Caco-2 (cell line): ENCODE data around the gene KRTAP9-9. TPM values are rescaled to one million over a fixed set of nuclear protein-coding genes. Genes with fewer than 3 reads are reported as not detected.
"Not testable (repeated sequence)": the region's sequence is repeated elsewhere in the genome, so short reads cannot be mapped to it uniquely, and the experiment has no call there.

Experiments
- BruUV-seq: library from RNA; stranded (reverse); fragments of 400-500 nt; replicated peaks from 2 replicates; lab custom pipeline; 2021; lab: Mats Ljungman, UMichigan
- CTCF ChIA-PET: fragments of 300-600 bp; sonication (Branson Sonifier 250); formaldehyde crosslinking; loops from one replicate; lab custom pipeline; 2022; ENCODE audit warnings: antibody characterized with exemption; lab: Charles Lee
- POLR2A ChIA-PET: fragments of 300-600 bp; sonication (Branson Sonifier 250); formaldehyde crosslinking; loops from one replicate; lab custom pipeline; 2022; ENCODE audit warnings: antibody characterized with exemption; lab: Charles Lee
- DNase-seq, 2 experiments: peaks; one replicate each; pipeline versions ENCODE4 v3.0.0 to v3.0.0-alpha.2; 2020 to 2022
- H3K27me3 ChIP-seq: replicated peaks from 2 replicates; pipeline ENCODE4 v1.6.0; 2011; ENCODE audit warnings: low read length; ENCODE audit not compliant: control insufficient read depth, insufficient read depth
- H3K36me3 ChIP-seq: 2 replicates; pipeline ENCODE4 v1.5.1; 2011; ENCODE audit warnings: low read length; ENCODE audit not compliant: control insufficient read depth, insufficient read depth
- H3K4me1 ChIP-seq: fragments of 250-450 bp; sonication (Bioruptor Pico); 2 replicates; pipeline ENCODE4 v1.5.1; 2020; ENCODE audit warnings: mild to moderate bottlenecking
- H3K4me3 ChIP-seq: 2 replicates; pipeline ENCODE4 v1.5.1; 2011; ENCODE audit warnings: low read depth, mild to moderate bottlenecking, control low read depth, low read length
- H3K9me3 ChIP-seq: fragments of 250-450 bp; sonication (Bioruptor Pico); 2 replicates; pipeline ENCODE4 v1.5.1; 2020; ENCODE audit warnings: mild to moderate bottlenecking, moderate library complexity
- H3K27ac Mint-ChIP-seq: one replicate; pipeline ENCODE4 v1.8.0; 2022; ENCODE audit warnings: mixed read lengths; ENCODE audit not compliant: unreplicated experiment
- H3K27me3 Mint-ChIP-seq: one replicate; pipeline ENCODE4 v1.8.0; 2022; ENCODE audit warnings: mixed read lengths; ENCODE audit not compliant: insufficient read depth, unreplicated experiment
- H3K36me3 Mint-ChIP-seq: one replicate; pipeline ENCODE4 v1.8.0; 2022; ENCODE audit warnings: mild to moderate bottlenecking, mixed read lengths; ENCODE audit not compliant: insufficient read depth, unreplicated experiment
- H3K4me1 Mint-ChIP-seq: one replicate; pipeline ENCODE4 v1.8.0; 2022; ENCODE audit warnings: low read depth, mixed read lengths; ENCODE audit not compliant: unreplicated experiment
- H3K4me3 Mint-ChIP-seq: one replicate; pipeline ENCODE4 v1.8.0; 2022; ENCODE audit warnings: mild to moderate bottlenecking, moderate library complexity, mixed read lengths; ENCODE audit not compliant: unreplicated experiment
- H3K9me3 Mint-ChIP-seq: one replicate; pipeline ENCODE4 v1.8.0; 2022; ENCODE audit warnings: mixed read lengths; ENCODE audit not compliant: unreplicated experiment
- intact Hi-C: fragments of 100-400 bp; cut with micrococcal nuclease; formaldehyde crosslinking; loops from one replicate; pipeline ENCODE4 v1.10.0; 2022; ENCODE audit not compliant: unreplicated experiment
- total RNA-seq: library from RNA; stranded (reverse); gene quantifications from 2 replicates; pipeline ENCODE4 v1.2.3, GENCODE V29; 2022
- TF ChIP-seq, protein P1 (sequence below), 2 experiments: fragments of 200-600 bp in 1 of 2; IDR thresholded peaks; 1 replicate in 1 of 2; 2 replicates in 1 of 2; pipeline versions ENCODE4 v1.5.1 to v1.8.0; 2011 to 2022; ENCODE audit warnings: antibody characterized with exemption in 1 of 2, control low read depth in 1 of 2, inconsistent platforms in 1 of 2, low read depth in 1 of 2, low read length in 1 of 2, mild to moderate bottlenecking in 1 of 2, moderate library complexity in 1 of 2; ENCODE audit not compliant: insufficient read depth in 1 of 2, severe bottlenecking in 1 of 2, unreplicated experiment in 1 of 2

The KRTAP9-9 gene
- total RNA-seq, 1 experiment from 2014 or later: not detected

DNA sequence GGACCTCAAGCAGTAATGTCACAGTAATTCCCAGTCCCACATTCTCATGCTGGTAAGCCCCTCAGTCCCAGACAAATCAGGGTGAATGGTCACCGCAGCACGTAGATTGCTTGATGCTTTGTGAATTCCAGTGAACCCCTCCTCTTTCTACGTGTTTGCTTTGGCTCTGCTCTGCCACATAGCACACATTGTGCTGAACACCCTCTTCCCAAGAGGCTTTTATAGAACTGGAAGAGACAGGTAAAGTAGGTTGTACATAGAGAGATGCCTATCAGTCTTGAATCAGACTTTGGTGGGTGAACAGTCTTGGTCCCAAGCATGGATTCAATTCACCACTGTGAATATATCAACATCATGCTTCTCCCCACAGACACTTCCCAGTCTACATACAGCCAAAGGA lies 9.4 kb downstream of the KRTAP9-9 start:
- 0 out of 2 replicates have a peak, but pooled peaks cover 4% of the 10 kb centered on the region for H3K9me3 ChIP-seq
- TF ChIP-seq, protein P1, sequence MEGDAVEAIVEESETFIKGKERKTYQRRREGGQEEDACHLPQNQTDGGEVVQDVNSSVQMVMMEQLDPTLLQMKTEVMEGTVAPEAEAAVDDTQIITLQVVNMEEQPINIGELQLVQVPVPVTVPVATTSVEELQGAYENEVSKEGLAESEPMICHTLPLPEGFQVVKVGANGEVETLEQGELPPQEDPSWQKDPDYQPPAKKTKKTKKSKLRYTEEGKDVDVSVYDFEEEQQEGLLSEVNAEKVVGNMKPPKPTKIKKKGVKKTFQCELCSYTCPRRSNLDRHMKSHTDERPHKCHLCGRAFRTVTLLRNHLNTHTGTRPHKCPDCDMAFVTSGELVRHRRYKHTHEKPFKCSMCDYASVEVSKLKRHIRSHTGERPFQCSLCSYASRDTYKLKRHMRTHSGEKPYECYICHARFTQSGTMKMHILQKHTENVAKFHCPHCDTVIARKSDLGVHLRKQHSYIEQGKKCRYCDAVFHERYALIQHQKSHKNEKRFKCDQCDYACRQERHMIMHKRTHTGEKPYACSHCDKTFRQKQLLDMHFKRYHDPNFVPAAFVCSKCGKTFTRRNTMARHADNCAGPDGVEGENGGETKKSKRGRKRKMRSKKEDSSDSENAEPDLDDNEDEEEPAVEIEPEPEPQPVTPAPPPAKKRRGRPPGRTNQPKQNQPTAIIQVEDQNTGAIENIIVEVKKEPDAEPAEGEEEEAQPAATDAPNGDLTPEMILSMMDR (IDR thresholded peaks at IDR 0.05; ENCODE audit: insufficient read depth in 1 of 2, low read depth in 1 of 2, low read length in 1 of 2, severe bottlenecking in 1 of 2, unreplicated experiment in 1 of 2): no peak
- Mint-ChIP-seq H3K4me1 (no peaks in the 10 kb centered on the region), H3K4me3 (no peak overlapping the region), H3K27ac (no peak overlapping the region), H3K27me3 (no peaks in the 10 kb centered on the region), H3K9me3 (no peaks in the 10 kb centered on the region), H3K36me3 (no peaks in the 10 kb centered on the region)
- H3K27me3 ChIP-seq: no peaks in the 10 kb centered on the region
- intact Hi-C loops: no loop called here
- no peaks in the 10 kb centered on the region for H3K36me3 ChIP-seq
- CTCF ChIA-PET: no interaction called here
- POLR2A ChIA-PET: no interaction called here
- H3K4me3 ChIP-seq: no peak overlapping the region
- no peaks in the 10 kb centered on the region for H3K4me1 ChIP-seq
- DNase-seq: no peak
- BruUV-seq: no TSS peak

DNA sequence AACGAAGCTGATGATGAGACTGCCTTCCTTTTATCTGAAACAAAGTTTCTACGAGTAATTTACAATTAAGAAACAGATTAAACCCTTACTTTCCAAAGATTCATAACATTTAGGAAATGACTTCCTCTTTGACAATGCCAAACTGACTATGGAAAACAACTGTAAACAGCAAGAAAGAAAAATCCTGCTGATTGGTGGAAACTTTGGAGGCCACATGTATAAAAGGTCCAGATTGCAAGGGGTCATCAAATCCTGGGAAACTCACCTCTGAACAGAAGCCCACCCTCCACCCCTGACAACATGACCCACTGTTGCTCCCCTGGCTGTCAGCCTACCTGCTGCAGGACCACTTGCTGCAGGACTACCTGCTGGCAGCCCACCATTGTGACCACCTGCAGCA lies 9.9 kb downstream of the KRTAP9-9 start, which contains the start of gene KRTAP9-6:
TSS of gene KRTAP9-6 (plus strand) at position 301 of the 400 bp plus-strand sequence. CDS start at position 301, 0 bp downstream.
- H3K27me3 ChIP-seq: no peaks in the 10 kb centered on the region
- no peaks in the 10 kb centered on the region for H3K4me1 ChIP-seq
- Mint-ChIP-seq H3K9me3 (no peaks in the 10 kb centered on the region), H3K27ac (no peak within 1 kb of the TSS), H3K4me1 (no peaks in the 10 kb centered on the region), H3K36me3 (no peaks in the 10 kb centered on the region), H3K27me3 (no peaks in the 10 kb centered on the region), H3K4me3 (no peak within 1 kb of the TSS)
- no peaks in the 10 kb centered on the region for H3K36me3 ChIP-seq
- ChIA-PET POLR2A (no interaction called here), CTCF (no interaction called here)
- no TSS peak for BruUV-seq
- DNase-seq: no peak
- intact Hi-C loops: no loop called here
- TF ChIP-seq, protein P1 (IDR thresholded peaks at IDR 0.05; ENCODE audit: insufficient read depth in 1 of 2, low read depth in 1 of 2, low read length in 1 of 2, severe bottlenecking in 1 of 2, unreplicated experiment in 1 of 2): no peak
- H3K4me3 ChIP-seq: no peak within 1 kb of the TSS
- 0 out of 2 replicates have a peak, but pooled peaks cover 4% of the 10 kb centered on the region for H3K9me3 ChIP-seq

DNA sequence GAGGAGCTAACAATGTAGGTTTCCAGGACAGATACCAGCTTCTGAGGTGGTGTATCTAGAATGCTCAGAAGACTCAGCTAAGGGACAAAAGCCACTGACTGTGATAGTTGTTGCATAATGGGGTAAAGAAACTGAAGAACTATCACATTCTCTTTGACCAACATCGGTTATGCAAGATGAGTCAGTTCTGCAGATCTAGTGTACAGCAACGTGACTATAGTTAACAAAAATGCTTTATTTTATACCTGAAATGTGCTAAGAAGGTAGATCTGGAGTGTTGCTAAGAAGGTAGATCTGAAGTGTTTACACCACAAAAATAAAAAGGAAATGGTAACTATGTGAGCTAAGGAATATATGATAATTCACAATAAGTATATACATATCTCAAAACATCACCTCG lies 12.5 kb downstream of the KRTAP9-9 start:
- no peak overlapping the region for H3K4me3 Mint-ChIP-seq
- BruUV-seq: no TSS peak
- DNase-seq: no peak

DNA sequence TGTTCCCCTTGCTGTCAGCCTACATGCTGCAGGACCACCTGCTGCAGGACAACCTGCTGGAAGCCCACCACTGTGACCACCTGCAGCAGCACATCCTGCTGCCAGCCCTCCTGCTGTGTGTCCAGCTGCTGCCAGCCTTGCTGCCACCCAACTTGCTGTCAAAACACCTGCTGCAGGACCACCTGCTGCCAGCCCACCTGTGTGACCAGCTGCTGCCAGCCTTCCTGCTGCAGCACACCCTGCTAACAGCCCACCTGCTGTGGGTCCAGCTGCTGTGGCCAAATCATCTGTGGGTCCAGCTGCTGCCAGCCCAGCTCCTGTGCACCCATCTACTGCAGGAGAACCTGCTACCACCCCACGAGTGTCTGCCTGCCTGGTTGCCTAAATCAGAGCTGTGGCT lies 16.1 kb downstream of the KRTAP9-9 start:
- H3K27me3 Mint-ChIP-seq, H3K9me3 ChIP-seq, H3K4me3 ChIP-seq, H3K4me1 Mint-ChIP-seq, DNase-seq, H3K27ac Mint-ChIP-seq, POLR2A ChIA-PET, H3K36me3 ChIP-seq, H3K36me3 Mint-ChIP-seq, CTCF ChIA-PET, BruUV-seq, H3K4me3 Mint-ChIP-seq, H3K9me3 Mint-ChIP-seq, H3K27me3 ChIP-seq, intact Hi-C loops, H3K4me1 ChIP-seq: not testable (repeated sequence)

More for the DNA sequence above, 12.5 kb downstream of the KRTAP9-9 start:
- ChIA-PET POLR2A (no interaction called here), CTCF (no interaction called here)
- Mint-ChIP-seq H3K36me3 (no peaks in the 10 kb centered on the region), H3K4me1 (no peaks in the 10 kb centered on the region), H3K27ac (no peak overlapping the region), H3K27me3 (no peaks in the 10 kb centered on the region), H3K9me3 (no peaks in the 10 kb centered on the region)
- 0 out of 2 replicates have a peak, but pooled peaks cover under 1% of the 10 kb centered on the region for H3K9me3 ChIP-seq
- no peaks in the 10 kb centered on the region for H3K36me3 ChIP-seq
- H3K27me3 ChIP-seq: no peaks in the 10 kb centered on the region
- TF ChIP-seq, protein P1 (IDR thresholded peaks at IDR 0.05; ENCODE audit: insufficient read depth in 1 of 2, low read depth in 1 of 2, low read length in 1 of 2, severe bottlenecking in 1 of 2, unreplicated experiment in 1 of 2): no peak
- H3K4me1 ChIP-seq: no peaks in the 10 kb centered on the region
- no peak overlapping the region for H3K4me3 ChIP-seq
- intact Hi-C loops: no loop called here
